Skeletal muscle tissue (tissue), 4 donors: ENCODE data around the gene FOLR1. TPM values are rescaled to one million over a fixed set of nuclear protein-coding genes. Genes with fewer than 3 reads are reported as not detected.

Source experiments
- H3K27ac ChIP-seq: one replicate; pipeline ENCODE4 v1.7.0; 2013; ENCODE audit warnings: mild to moderate bottlenecking, low read depth, low read length, inconsistent platforms
- H3K27me3 ChIP-seq, 3 donors: one replicate each; pipeline ENCODE4 v1.7.0; 2013; ENCODE audit warnings: low read length in 3 of 3; ENCODE audit not compliant: control insufficient read depth in 3 of 3, insufficient read depth in 3 of 3
- H3K36me3 ChIP-seq, 3 donors: one replicate each; pipeline ENCODE4 v1.7.0; 2013; ENCODE audit warnings: low read length in 3 of 3; ENCODE audit not compliant: control insufficient read depth in 3 of 3, insufficient read depth in 3 of 3
- H3K4me1 ChIP-seq, 3 donors: one replicate each; pipeline ENCODE4 v1.7.0; 2013; ENCODE audit warnings: low read length in 3 of 3, mild to moderate bottlenecking in 3 of 3; ENCODE audit not compliant: control insufficient read depth in 3 of 3, insufficient read depth in 3 of 3
- H3K4me3 ChIP-seq, 3 donors: one replicate each; pipeline ENCODE4 v1.7.0; 2013; ENCODE audit warnings: low read length in 3 of 3
- H3K9ac ChIP-seq, 3 donors: one replicate each; pipeline ENCODE4 v1.7.0; 2013; ENCODE audit warnings: low read length in 3 of 3, mild to moderate bottlenecking in 3 of 3, moderate library complexity in 2 of 3, low read depth in 1 of 3
- H3K9me3 ChIP-seq, 3 donors: one replicate each; pipeline ENCODE4 v1.7.0; 2013; ENCODE audit warnings: low read length in 3 of 3; ENCODE audit not compliant: control insufficient read depth in 3 of 3
- total RNA-seq: library from RNA; depleted of rRNA; stranded (reverse); fragments of >200 nt; gene quantifications from one replicate; pipeline ENCODE4 v1.2.3, GENCODE V29; 2014
- donor health status: Osteomylitis.

Gene FOLR1
- total RNA-seq, 1 donor from 2014 or later: 1.0 TPM

- no peak overlapping the region for H3K9ac ChIP-seq
- H3K27ac ChIP-seq: no peak overlapping the region
- H3K27me3 ChIP-seq: peaks cover 64 to 70% (median 70%) of the 10 kb centered on the region in 3 donors
- H3K4me3 ChIP-seq: no peak overlapping the region
- peaks cover 2 to 8% (median 6%) of the 10 kb centered on the region in 3 donors for H3K4me1 ChIP-seq
- no peaks in the 10 kb centered on the region for H3K9me3 ChIP-seq
- H3K36me3 ChIP-seq: no peaks in the 10 kb centered on the region
Measured at GRCh38 chr11:72245263-72245816, 53.4 kb downstream of the FOLR1 start.

Other genes with a start within 250 kb of the FOLR1 start
- 3.1 TPM for gene IL18BP, start 193.2 kb upstream of the FOLR1 start, total RNA-seq
- gene NUMA1, start 111.6 kb upstream of the FOLR1 start, total RNA-seq: 177 TPM
- 2.6 TPM for gene LRRC51, start 111.3 kb upstream of the FOLR1 start, total RNA-seq
- gene LAMTOR1, start 88.8 kb upstream of the FOLR1 start, total RNA-seq: 42.3 TPM
- not detected for gene TOMT, start 86.2 kb upstream of the FOLR1 start, total RNA-seq
- 7.8 TPM for gene ANAPC15, start 79.4 kb upstream of the FOLR1 start, total RNA-seq
- gene FOLR3, start 56.4 kb upstream of the FOLR1 start, total RNA-seq: 0.52 TPM
- 15.1 TPM for gene FOLR2, start 24.7 kb downstream of the FOLR1 start, total RNA-seq
- 50.6 TPM for gene INPPL1, start 32.6 kb downstream of the FOLR1 start, total RNA-seq
- not detected for gene PHOX2A, start 52.0 kb downstream of the FOLR1 start, total RNA-seq
- gene CLPB, start 242.4 kb downstream of the FOLR1 start, total RNA-seq: 18.8 TPM